K562 (cell line): ENCODE data around the gene ZNF335. TPM values are rescaled to one million over a fixed set of nuclear protein-coding genes. Genes with fewer than 3 reads are reported as not detected.

Experiments used
- ATAC-seq: fragments of 200-7000 bp; cut with Tn5 transposase; 3 replicates; pipeline ENCODE4 v1.9.1; 2020; ENCODE audit warnings: moderate library complexity
- BruUV-seq: library from RNA; stranded (reverse); fragments of 400-500 nt; replicated peaks from 2 replicates; lab custom pipeline; 2021; lab: Mats Ljungman, UMichigan
- CTCF ChIA-PET: fragments of 300-600 bp; formaldehyde crosslinking; extraction: SDS; loops from one replicate; lab custom pipeline; 2021; ENCODE audit warnings: low intra/inter-chr PET ratio; lab: Yijun Ruan, JAX
- POLR2A ChIA-PET: fragments of 300-600, 350-650 bp; sonication (Branson Sonifier 250); formaldehyde crosslinking; extraction: SDS; loops from one replicate; lab custom pipeline; 2021; ENCODE audit warnings: antibody characterized with exemption, inconsistent platforms; lab: Yijun Ruan, JAX
- DNase-seq, 4 experiments: peaks; one replicate each; pipeline versions ENCODE4 v3.0.0 to v3.0.0-alpha.2; 2011 to 2018; ENCODE audit warnings: low spot score in 3 of 4, mixed read lengths in 3 of 4; ENCODE audit errors: extremely low read depth in 1 of 4
- FAIRE-seq: peaks from 2 replicates; lab custom pipeline; 2011; peaks lifted over from hg19 to GRCh38; lab: Jason Lieb, UNC
- H2AFZ ChIP-seq: 2 replicates; pipeline ENCODE4 v1.6.0; 2011; ENCODE audit warnings: low read depth, low read length, control low read depth, inconsistent platforms
- H3K27ac ChIP-seq: fragments of 200-600 bp; 3 replicates; pipeline ENCODE4 v1.8.0; 2011; ENCODE audit warnings: low read depth, mild to moderate bottlenecking, control low read depth, inconsistent platforms, low read length, moderate library complexity, mixed read lengths; ENCODE audit errors: extremely low read depth
- H3K27me3 ChIP-seq, 2 experiments: fragments of 300-600 bp in 1 of 2; 2 replicates in 1 of 2; 3 replicates in 1 of 2; pipeline versions ENCODE4 v1.6.0 to v1.8.0; 2011; ENCODE audit warnings: inconsistent platforms in 2 of 2, low read length in 2 of 2, mild to moderate bottlenecking in 1 of 2, mixed read lengths in 1 of 2, moderate library complexity in 1 of 2; ENCODE audit not compliant: control insufficient read depth in 2 of 2, insufficient read depth in 2 of 2
- H3K36me3 ChIP-seq: fragments of 300-600 bp; 3 replicates; pipeline ENCODE4 v1.8.0; 2011; ENCODE audit warnings: mild to moderate bottlenecking, low read length, inconsistent platforms; ENCODE audit not compliant: control insufficient read depth, insufficient read depth
- H3K4me1 ChIP-seq, 2 experiments: fragments of 200-600 bp in 1 of 2; replicated peaks in 1 of 2; 2 replicates in 1 of 2; 3 replicates in 1 of 2; pipeline versions ENCODE4 v1.5.1 to v1.8.0; 2011; ENCODE audit warnings: inconsistent platforms in 2 of 2, low read length in 2 of 2, mild to moderate bottlenecking in 1 of 2, mixed read lengths in 1 of 2, moderate library complexity in 1 of 2; ENCODE audit not compliant: control insufficient read depth in 2 of 2, insufficient read depth in 2 of 2
- H3K4me2 ChIP-seq: 2 replicates; pipeline ENCODE4 v1.6.1; 2011; ENCODE audit warnings: low read length, control low read depth, inconsistent platforms, mixed read lengths; ENCODE audit not compliant: insufficient read depth
- H3K4me3 ChIP-seq: fragments of 200-600 bp; sonication (generic), shearing (Covaris generic); 2 replicates; pipeline ENCODE4 v1.5.1; 2016; ENCODE audit warnings: control low read depth, inconsistent platforms
- H3K79me2 ChIP-seq: fragments of 200-600 bp; 3 replicates; pipeline ENCODE4 v1.8.0; 2011; ENCODE audit warnings: low read length, inconsistent platforms; ENCODE audit not compliant: control insufficient read depth, insufficient read depth
- H3K9ac ChIP-seq, 2 experiments: 2 replicates each; pipeline versions ENCODE4 v1.6.0 to v1.6.1; 2011; ENCODE audit warnings: low read depth in 2 of 2, low read length in 2 of 2, control low read depth in 1 of 2, inconsistent platforms in 1 of 2, mild to moderate bottlenecking in 1 of 2, mixed read lengths in 1 of 2; ENCODE audit not compliant: insufficient read depth in 1 of 2
- H3K9me1 ChIP-seq: one replicate; pipeline ENCODE4 v1.6.0; 2011; ENCODE audit warnings: inconsistent platforms, mild to moderate bottlenecking, low read length, moderate library complexity; ENCODE audit not compliant: control insufficient read depth, insufficient read depth
- H3K9me3 ChIP-seq: replicated peaks from 2 replicates; pipeline ENCODE4 v1.5.1; 2011; ENCODE audit warnings: low read depth, low read length, inconsistent platforms; ENCODE audit not compliant: control insufficient read depth, insufficient read depth
- H4K20me1 ChIP-seq: replicated peaks from 2 replicates; pipeline ENCODE4 v1.6.1; 2011; ENCODE audit warnings: low read length, inconsistent platforms, mixed read lengths; ENCODE audit not compliant: control insufficient read depth, insufficient read depth
- FIP1L1 ChIP-seq: fragments of 200-400 bp; formaldehyde crosslinking; IDR thresholded peaks from 2 replicates; pipeline ENCODE4 v1.6.1; 2018; ENCODE audit warnings: mild to moderate bottlenecking, low read depth, low read length; ENCODE audit not compliant: poor library complexity, severe bottlenecking
- KLF13 ChIP-seq: fragments of 450-650 bp; IDR thresholded peaks from 2 replicates; pipeline ENCODE4 v1.6.1; 2016; ENCODE audit warnings: missing genetic modification characterization, low read depth, mild to moderate bottlenecking, missing compliant biosample characterization, moderate library complexity, borderline replicate concordance
- POLR2G ChIP-seq: fragments of 200-400 bp; formaldehyde crosslinking; IDR thresholded peaks from 2 replicates; pipeline ENCODE4 v1.6.1; 2017; ENCODE audit warnings: low read depth, mild to moderate bottlenecking, antibody characterized with exemption, low read length, moderate library complexity
- RBFOX2 ChIP-seq: fragments of 200-400 bp; formaldehyde crosslinking; IDR thresholded peaks from 2 replicates; pipeline ENCODE4 v1.6.1; 2017; ENCODE audit warnings: low read depth, mild to moderate bottlenecking, low read length, moderate library complexity
- WGBS: fragments of 100-300 bp; shearing (Covaris generic); methylation state at CpG from one replicate; pipeline ENCODE4 v1.1.6; 2016; ENCODE audit warnings: low coverage, mixed read lengths; ENCODE audit not compliant: insufficient coverage; ENCODE audit errors: missing lambda C conversion rate; 5-methylcytosine and 5-hydroxymethylcytosine counted together
- in situ Hi-C: fragments of 300-500 bp; cut with MboI; formaldehyde crosslinking; loops from 4 replicates; pipeline ENCODE4 v1.15.0; 2018; ENCODE audit warnings: inconsistent platforms, mixed read lengths
- intact Hi-C: fragments of 100-400 bp; cut with micrococcal nuclease; formaldehyde crosslinking; loops from 2 replicates; pipeline ENCODE4 v1.14.2; 2022
- polyA plus RNA-seq, 8 experiments: library from polyadenylated mRNA; depleted of rRNA in 4 of 8; stranded (reverse) in 5 of 8; unstranded in 3 of 8; fragments of >200 nt; fragmentation: Nextera tagmentation in 2 of 8; fragmentation: Illumina TruSeq in 1 of 8; extraction: Ambion mirVana in 2 of 8; extraction: Trizol in 1 of 8; gene quantifications; 2 replicates each; pipeline versions ENCODE4 v1.2.1 to v1.2.3, GENCODE V29; 2011 to 2014; ENCODE audit warnings: inconsistent platforms in 1 of 8, missing spikeins in 1 of 8
- total RNA-seq, 7 experiments: library from RNA; depleted of rRNA in 6 of 7; stranded (reverse); fragments of >200 nt in 6 of 7; fragmentation: Illumina TruSeq in 2 of 7; extraction: Trizol in 2 of 7; gene quantifications; 2 replicates each; pipeline versions ENCODE4 v1.2.1 to v1.2.3, GENCODE V29; 2011 to 2021; ENCODE audit warnings: low replicate concordance in 1 of 7

Gene ZNF335
- total and polyA plus RNA-seq, 9 of the 15 experiments (the other 6 are each of a cell fraction or from before 2014, with no cell fraction given): 0.39 to 16.0 (median 7.6) TPM

GRCh38 chr20:45951925-45952834 lies 19.8 kb downstream of the ZNF335 start:
- DNase-seq: no peak
- no peaks in the 10 kb centered on the region for H3K79me2 ChIP-seq
- no peaks in the 10 kb centered on the region for H3K9me1 ChIP-seq
- no peaks in the 10 kb centered on the region for H3K27me3 ChIP-seq
- in situ Hi-C loops: no loop called here
- H3K4me3 ChIP-seq: no peak overlapping the region
- POLR2A ChIA-PET: interaction anchor here (0.9 to 3.2 kb wide), 8 partner anchors 8 to 121 kb away, joined by 3 to 12 read pairs (median 4); partner anchors contain the start of gene PCIF1
- no peak overlapping the region for H2AFZ ChIP-seq
- CTCF ChIA-PET: no interaction called here
- no peaks in the 10 kb centered on the region for H4K20me1 ChIP-seq
- intact Hi-C loops: no loop called here
- H3K36me3 ChIP-seq: peaks cover 67% of the 10 kb centered on the region; the same call in 2 of the 3 replicates
- peaks cover 0 to 16% of the 10 kb centered on the region in 2 experiments; a peak in 1 of 5 replicates for H3K4me1 ChIP-seq
- WGBS: 83% methylated on average over 18 of the region's 19 CpGs
- BruUV-seq: no TSS peak
- ATAC-seq: no peak
- TF ChIP-seq FIP1L1 (no peak), POLR2G (peak; percentile 64)
- no peak overlapping the region; a peak in 1 of 4 replicates for H3K9ac ChIP-seq
- no peak overlapping the region for H3K27ac ChIP-seq
- H3K4me2 ChIP-seq: no peak overlapping the region
- H3K9me3 ChIP-seq: no peaks in the 10 kb centered on the region
- FAIRE-seq: no peak

GRCh38 chr20:45950330-45950646 lies 21.7 kb downstream of the ZNF335 start:
- TF ChIP-seq RBFOX2 (peak; percentile 37; the same call in 1 of the 2 replicates), POLR2G (peak; percentile 43; the same call in 1 of the 2 replicates), KLF13 (tag) (no peak)
- TF ChIP-seq, all 486 proteins: peak for 2
- DNase-seq: no peak
- Histone ChIP-seq H3K9ac (peak overlapping the region in 1 of 2 experiments; percentile 1; a peak in 1 of 4 replicates), H3K9me1 (peaks cover 4% of the 10 kb centered on the region), H3K27ac (no peak overlapping the region), H3K4me3 (no peak overlapping the region), H3K36me3 (peaks cover 79% of the 10 kb centered on the region; the same call in 2 of the 3 replicates), H3K79me2 (no peaks in the 10 kb centered on the region), H2AFZ (no peak overlapping the region), H3K4me1 (peaks cover 0 to 33% of the 10 kb centered on the region in 2 experiments; a peak in 2 of 5 replicates), H3K27me3 (no peaks in the 10 kb centered on the region), H3K9me3 (no peaks in the 10 kb centered on the region), H4K20me1 (peaks cover 6% of the 10 kb centered on the region; the same call in 1 of the 2 replicates), H3K4me2 (no peak overlapping the region)
- intact Hi-C loops: no loop called here
- BruUV-seq: no TSS peak
- ATAC-seq: no peak
- FAIRE-seq: no peak
- in situ Hi-C loops: no loop called here
- CTCF ChIA-PET: no interaction called here
- POLR2A ChIA-PET: interaction anchor here (0.9 to 3.7 kb wide), 6 partner anchors 10 to 143 kb away, joined by 3 to 20 read pairs (median 11); partner anchors contain the start of gene PCIF1
- WGBS: over 99% methylated on average over 8 of the region's 9 CpGs
